Measurements from ENCODE around the gene FHOD1.

FHOD1 gene

GRCh38 chr16:67263201-67263600 lies 15.9 kb upstream of the FHOD1 start:
- H3K4me3 ChIP-seq (ENCODE audit: low read depth, low read length): no peak overlapping the region
- TF ChIP-seq CTCF (IDR thresholded peaks at IDR 0.05; ENCODE audit: low read depth, low read length): no peak

DNA sequence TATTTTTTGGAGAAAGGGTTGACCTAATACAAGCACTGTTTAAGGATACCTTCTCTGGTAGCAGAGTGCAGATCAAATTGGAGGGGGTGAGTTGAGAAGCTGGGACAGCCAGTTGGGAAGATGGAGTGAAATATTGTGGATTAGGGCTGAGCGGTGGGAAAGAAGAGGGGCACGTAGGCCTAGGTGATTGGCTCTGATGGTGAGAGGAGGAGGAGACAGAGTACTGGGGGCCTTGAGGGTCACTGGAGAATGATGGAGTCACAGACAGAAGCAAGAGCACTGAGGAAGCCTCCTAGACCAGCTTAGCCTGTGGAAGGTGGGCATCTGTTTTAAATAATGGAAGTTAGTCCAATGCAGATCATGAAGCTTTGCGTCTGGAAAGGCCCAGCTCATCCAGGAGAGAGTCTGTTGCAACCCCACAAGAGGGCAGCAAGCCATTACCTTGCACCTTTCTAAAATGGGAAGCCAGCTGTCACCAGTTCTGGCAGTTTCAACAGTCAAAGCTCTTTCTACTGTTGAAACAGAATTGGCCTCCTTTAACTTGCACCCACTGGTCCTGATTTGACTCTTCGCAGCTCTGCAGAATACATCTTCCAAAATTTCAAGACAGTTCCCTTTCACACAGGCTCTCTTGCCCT lies 13.3 kb upstream of the FHOD1 start:
- no peak overlapping the region for H3K4me3 ChIP-seq (ENCODE audit: low read depth, low read length)
- TF ChIP-seq CTCF (IDR thresholded peaks at IDR 0.05; ENCODE audit: low read depth, low read length): peak; percentile 72

GRCh38 chr16:67259705-67260104 lies 12.4 kb upstream of the FHOD1 start:
- no peak for TF ChIP-seq CTCF (IDR thresholded peaks at IDR 0.05; ENCODE audit: low read depth, low read length)
- no peak overlapping the region for H3K4me3 ChIP-seq (ENCODE audit: low read depth, low read length)

GRCh38 chr16:67258161-67258835 lies 11.0 kb upstream of the FHOD1 start:
- no peak overlapping the region for H3K4me3 ChIP-seq (ENCODE audit: low read depth, low read length)
- TF ChIP-seq CTCF (IDR thresholded peaks at IDR 0.05; ENCODE audit: low read depth, low read length): no peak

DNA sequence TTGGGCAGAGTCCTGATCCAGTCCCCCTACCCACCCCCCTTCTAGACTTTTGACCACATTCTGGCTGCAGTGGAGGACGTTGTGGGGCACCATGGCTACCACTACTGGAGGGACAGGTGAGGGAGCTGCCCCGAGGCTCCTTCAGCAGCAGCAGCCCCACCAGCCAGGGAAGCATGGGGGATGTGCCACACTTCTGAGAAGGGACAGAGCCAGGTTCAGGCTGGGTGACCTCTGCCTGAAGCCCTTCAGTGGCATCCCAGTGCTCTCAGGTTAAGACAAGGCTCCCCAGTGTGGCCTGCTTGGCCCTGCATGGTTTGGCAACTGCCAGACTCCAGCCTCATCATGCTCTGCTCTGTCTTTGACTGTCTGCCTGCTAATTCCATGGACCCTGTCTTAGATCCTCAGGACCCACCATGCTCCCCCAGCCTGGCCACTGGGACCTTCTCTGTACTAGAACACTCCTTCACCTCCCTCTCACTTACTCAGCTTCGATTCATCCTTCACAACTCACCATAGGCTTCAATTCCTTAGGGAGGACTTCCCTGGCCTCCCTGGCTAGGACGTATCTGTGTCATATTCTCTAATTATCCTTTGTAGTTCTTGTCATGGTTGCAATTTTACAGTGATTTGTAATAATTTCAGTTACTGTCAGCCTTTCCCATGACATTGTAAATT lies 10.3 kb upstream of the FHOD1 start:
- no peak for TF ChIP-seq CTCF (IDR thresholded peaks at IDR 0.05; ENCODE audit: low read depth, low read length)

DNA sequence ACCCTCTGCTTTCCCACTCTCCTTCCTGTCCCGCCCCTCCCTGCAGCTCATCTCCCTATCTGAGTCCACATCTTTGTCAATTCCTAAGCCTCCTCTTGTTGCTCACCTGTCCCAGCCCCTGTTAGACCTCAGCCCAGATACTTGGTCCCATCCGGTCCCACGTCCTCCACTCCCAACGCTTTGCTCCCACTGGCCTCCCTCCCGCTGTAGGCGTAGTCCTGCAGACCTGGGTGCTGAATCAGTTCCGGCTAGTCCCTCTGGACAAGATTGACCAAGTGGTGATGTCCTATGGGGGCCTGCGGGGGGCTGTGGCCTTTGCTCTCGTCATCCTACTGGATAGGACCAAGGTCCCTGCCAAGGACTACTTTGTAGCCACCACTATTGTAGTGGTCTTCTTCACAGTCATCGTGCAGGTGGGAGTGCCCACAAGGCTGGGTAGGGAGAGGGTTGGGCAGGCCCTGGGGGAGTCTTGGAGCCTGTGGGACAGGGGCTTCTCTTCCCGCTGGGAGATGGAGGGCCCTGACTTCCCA lies 9.5 kb upstream of the FHOD1 start:
- H3K4me3 ChIP-seq (ENCODE audit: low read depth, low read length): no peak overlapping the region
- no peak for TF ChIP-seq CTCF (IDR thresholded peaks at IDR 0.05; ENCODE audit: low read depth, low read length)

More for the DNA sequence above, 10.3 kb upstream of the FHOD1 start:
- H3K4me3 ChIP-seq (ENCODE audit: low read depth, low read length): no peak overlapping the region
